ENCODE data around the gene IGFBP2. TPM values are rescaled to one million over a fixed set of nuclear protein-coding genes. Genes with fewer than 3 reads are reported as not detected.

IGFBP2 gene
- total and polyA plus RNA-seq, 2 of the 8 experiments (the other 6 are each of a cell fraction or from before 2014, with no cell fraction given) = 326 to 782 TPM

GRCh38 chr2:216666461-216667233, 33.4 kb downstream of the IGFBP2 start (continued):
- TF ChIP-seq KDM5A (IDR thresholded peaks at IDR 0.05; ENCODE audit: low read length) (no peak), CBX5 (IDR thresholded peaks at IDR 0.05; ENCODE audit: low read depth, low read length) (no peak), TAF7 (optimal IDR thresholded peaks at IDR 0.05; ENCODE audit: borderline replicate concordance, low read depth, low read length) (peak; percentile 55), CTCF (IDR thresholded peaks at IDR 0.05; ENCODE audit: control extremely low read depth in 1 of 3, insufficient read depth in 1 of 3, low read depth in 1 of 3, low read length in 3 of 3) (peak; percentile 90 to 100 (median 98)), SUZ12 (IDR thresholded peaks at IDR 0.05; ENCODE audit: low read length) (no peak), MAX (IDR thresholded peaks at IDR 0.05) (peak; percentile 88), CHD7 (IDR thresholded peaks at IDR 0.05; ENCODE audit: insufficient replicate concordance, low read length) (no peak)

Measured in H1 (cell line).